ENCODE measurements around the gene DMWD.

GRCh38 chr19:45820413-45821102 is 27.9 kb upstream of the DMWD start:
- TF ChIP-seq CTCF (IDR thresholded peaks at IDR 0.05; ENCODE audit: borderline replicate concordance, extremely low read depth, low read length, poor library complexity, severe bottlenecking) = no peak
- no peak for TF ChIP-seq EZH2 (IDR thresholded peaks at IDR 0.05; ENCODE audit: borderline replicate concordance, low read depth, low read length, severe bottlenecking)
